ENCODE data around the gene CAMK2D. TPM values are rescaled to one million over a fixed set of nuclear protein-coding genes. Genes with fewer than 3 reads are reported as not detected.
A peak's percentile ranks its signal among the peaks of the same experiment; 100 is the strongest.

Gene CAMK2D
- total and polyA plus RNA-seq, 2 donors (not counting 1 experiment from before 2014, with no cell fraction given): 120 to 262 TPM

- peaks cover 2% of the 10 kb centered on the region for H3K79me2 ChIP-seq (ENCODE audit: control insufficient read depth, insufficient read depth, low read length)
- H3K4me2 ChIP-seq (ENCODE audit: extremely low read depth, insufficient read depth, low read length): no peak overlapping the region
- DNase-seq (ENCODE audit: low read depth in 2 of 2): no peak
- no peak overlapping the region for H2AFZ ChIP-seq (ENCODE audit: low read length)
- no peak overlapping the region for H3K9ac ChIP-seq (ENCODE audit: insufficient read depth, low read length)
- H3K27me3 ChIP-seq (ENCODE audit: control insufficient read depth, insufficient read depth, low read length): no peaks in the 10 kb centered on the region
- no peak overlapping the region for H3K4me3 ChIP-seq (replicated peaks in 1 of 4; ENCODE audit: control extremely low read depth in 1 of 4, insufficient read depth in 1 of 4, low read depth in 3 of 4, low read length in 4 of 4)
- H3K27ac ChIP-seq (ENCODE audit: insufficient read depth, low read length): no peak overlapping the region
- no peaks in the 10 kb centered on the region for H3K4me1 ChIP-seq (ENCODE audit: control insufficient read depth, extremely low read depth, insufficient read depth, low read length)
- no peaks in the 10 kb centered on the region for H3K9me3 ChIP-seq (ENCODE audit: control insufficient read depth, insufficient read depth, low read depth, low read length)
- no peaks in the 10 kb centered on the region for H4K20me1 ChIP-seq (ENCODE audit: control insufficient read depth, extremely low read depth, insufficient read depth, low read length)
- no peaks in the 10 kb centered on the region for H3K36me3 ChIP-seq (ENCODE audit: control insufficient read depth, insufficient read depth, low read length)
- no peak for TF ChIP-seq EZH2 (IDR thresholded peaks at IDR 0.05; ENCODE audit: low read length, missing control alignments)
- TF ChIP-seq, protein P1, sequence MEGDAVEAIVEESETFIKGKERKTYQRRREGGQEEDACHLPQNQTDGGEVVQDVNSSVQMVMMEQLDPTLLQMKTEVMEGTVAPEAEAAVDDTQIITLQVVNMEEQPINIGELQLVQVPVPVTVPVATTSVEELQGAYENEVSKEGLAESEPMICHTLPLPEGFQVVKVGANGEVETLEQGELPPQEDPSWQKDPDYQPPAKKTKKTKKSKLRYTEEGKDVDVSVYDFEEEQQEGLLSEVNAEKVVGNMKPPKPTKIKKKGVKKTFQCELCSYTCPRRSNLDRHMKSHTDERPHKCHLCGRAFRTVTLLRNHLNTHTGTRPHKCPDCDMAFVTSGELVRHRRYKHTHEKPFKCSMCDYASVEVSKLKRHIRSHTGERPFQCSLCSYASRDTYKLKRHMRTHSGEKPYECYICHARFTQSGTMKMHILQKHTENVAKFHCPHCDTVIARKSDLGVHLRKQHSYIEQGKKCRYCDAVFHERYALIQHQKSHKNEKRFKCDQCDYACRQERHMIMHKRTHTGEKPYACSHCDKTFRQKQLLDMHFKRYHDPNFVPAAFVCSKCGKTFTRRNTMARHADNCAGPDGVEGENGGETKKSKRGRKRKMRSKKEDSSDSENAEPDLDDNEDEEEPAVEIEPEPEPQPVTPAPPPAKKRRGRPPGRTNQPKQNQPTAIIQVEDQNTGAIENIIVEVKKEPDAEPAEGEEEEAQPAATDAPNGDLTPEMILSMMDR (conservative IDR thresholded peaks at IDR 0.05 in 1 of 2, IDR thresholded peaks at IDR 0.05 in 1 of 2; ENCODE audit: low read depth in 1 of 2, low read length in 2 of 2): no peak
Observed at GRCh38 chr4:113594231-113594556, 167.3 kb downstream of the CAMK2D start.

DNA sequence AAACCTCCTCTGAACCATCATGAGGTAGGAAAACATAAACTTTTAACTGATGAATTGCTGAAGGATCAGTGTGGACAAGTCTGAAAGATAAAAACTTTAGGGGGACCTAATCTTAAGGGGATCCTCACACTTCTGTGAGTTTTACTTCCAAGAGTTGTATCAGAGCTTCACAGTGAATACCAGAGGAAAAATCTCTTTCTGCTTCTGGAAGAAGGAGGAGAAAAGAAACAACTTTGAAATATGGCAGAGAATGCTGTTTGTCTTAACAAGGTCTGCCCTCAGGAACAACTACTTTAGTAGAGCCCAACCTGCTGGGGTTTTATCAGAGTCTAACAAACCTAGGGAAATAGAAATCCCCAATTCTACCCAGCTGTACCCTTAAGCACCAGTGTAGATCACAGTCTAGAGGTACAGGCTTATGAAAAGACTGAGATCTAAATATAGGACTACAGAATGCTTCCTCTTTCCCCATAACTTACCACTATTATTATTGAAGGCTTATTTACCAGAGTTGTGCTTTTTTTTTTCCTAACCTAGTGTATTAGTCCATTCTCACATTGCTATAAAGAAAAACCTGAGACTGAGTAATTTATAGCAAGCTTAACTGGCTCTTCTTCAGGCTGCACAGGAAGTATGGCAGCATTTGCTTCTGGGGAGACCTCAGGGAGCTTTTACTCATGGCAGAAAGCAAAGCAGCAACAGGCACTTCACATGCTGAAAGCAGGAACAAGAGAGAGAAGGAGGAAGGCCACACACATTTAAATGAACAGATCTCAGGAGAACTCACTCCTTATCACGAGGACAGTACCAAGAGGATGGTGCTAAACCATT is 167.9 kb downstream of the CAMK2D start:
- no peak overlapping the region for H3K4me2 ChIP-seq (ENCODE audit: extremely low read depth, insufficient read depth, low read length)
- H4K20me1 ChIP-seq (ENCODE audit: control insufficient read depth, extremely low read depth, insufficient read depth, low read length): no peaks in the 10 kb centered on the region
- H3K79me2 ChIP-seq (ENCODE audit: control insufficient read depth, insufficient read depth, low read length): peaks cover 4% of the 10 kb centered on the region
- H3K27me3 ChIP-seq (ENCODE audit: control insufficient read depth, insufficient read depth, low read length): no peaks in the 10 kb centered on the region
- no peak overlapping the region for H2AFZ ChIP-seq (ENCODE audit: low read length)
- H3K9me3 ChIP-seq (ENCODE audit: control insufficient read depth, insufficient read depth, low read depth, low read length): no peaks in the 10 kb centered on the region
- no peaks in the 10 kb centered on the region for H3K4me1 ChIP-seq (ENCODE audit: control insufficient read depth, extremely low read depth, insufficient read depth, low read length)
- TF ChIP-seq, protein P1 (conservative IDR thresholded peaks at IDR 0.05 in 1 of 2, IDR thresholded peaks at IDR 0.05 in 1 of 2; ENCODE audit: low read depth in 1 of 2, low read length in 2 of 2): no peak
- TF ChIP-seq EZH2 (IDR thresholded peaks at IDR 0.05; ENCODE audit: low read length, missing control alignments): no peak
- H3K9ac ChIP-seq (ENCODE audit: insufficient read depth, low read length): no peak overlapping the region
- no peak for DNase-seq (ENCODE audit: low read depth in 2 of 2)
- H3K36me3 ChIP-seq (ENCODE audit: control insufficient read depth, insufficient read depth, low read length): no peaks in the 10 kb centered on the region
- no peak overlapping the region for H3K27ac ChIP-seq (ENCODE audit: insufficient read depth, low read length)
- H3K4me3 ChIP-seq (replicated peaks in 1 of 4; ENCODE audit: control extremely low read depth in 1 of 4, insufficient read depth in 1 of 4, low read depth in 3 of 4, low read length in 4 of 4): no peak overlapping the region

GRCh38 chr4:113591982-113592381 is 169.6 kb downstream of the CAMK2D start:
- Histone ChIP-seq H3K79me2 (ENCODE audit: control insufficient read depth, insufficient read depth, low read length) (peaks cover 4% of the 10 kb centered on the region), H3K4me3 (replicated peaks in 1 of 4; ENCODE audit: control extremely low read depth in 1 of 4, insufficient read depth in 1 of 4, low read depth in 3 of 4, low read length in 4 of 4) (no peak overlapping the region), H4K20me1 (ENCODE audit: control insufficient read depth, extremely low read depth, insufficient read depth, low read length) (no peaks in the 10 kb centered on the region), H3K36me3 (ENCODE audit: control insufficient read depth, insufficient read depth, low read length) (no peaks in the 10 kb centered on the region), H3K9me3 (ENCODE audit: control insufficient read depth, insufficient read depth, low read depth, low read length) (no peaks in the 10 kb centered on the region), H3K9ac (ENCODE audit: insufficient read depth, low read length) (no peak overlapping the region), H3K4me2 (ENCODE audit: extremely low read depth, insufficient read depth, low read length) (no peak overlapping the region), H3K4me1 (ENCODE audit: control insufficient read depth, extremely low read depth, insufficient read depth, low read length) (no peaks in the 10 kb centered on the region), H2AFZ (ENCODE audit: low read length) (no peak overlapping the region), H3K27ac (ENCODE audit: insufficient read depth, low read length) (no peak overlapping the region), H3K27me3 (ENCODE audit: control insufficient read depth, insufficient read depth, low read length) (no peaks in the 10 kb centered on the region)
- peak; percentile 18 to 88 for DNase-seq (ENCODE audit: low read depth in 2 of 2)
- no peak for TF ChIP-seq EZH2 (IDR thresholded peaks at IDR 0.05; ENCODE audit: low read length, missing control alignments)
- TF ChIP-seq, protein P1 (conservative IDR thresholded peaks at IDR 0.05 in 1 of 2, IDR thresholded peaks at IDR 0.05 in 1 of 2; ENCODE audit: low read depth in 1 of 2, low read length in 2 of 2): no peak

Data from fibroblast of lung (primary cell).